Mucosa of gallbladder (tissue), 1 donor: Measurements from ENCODE around the gene VAC14. TPM values are rescaled to one million over a fixed set of nuclear protein-coding genes. Genes with fewer than 3 reads are reported as not detected.
"Not testable (repeated sequence)": the region's sequence is repeated elsewhere in the genome, so short reads cannot be mapped to it uniquely, and the experiment has no call there.

Source experiments
- DNase-seq: peaks from one replicate; pipeline ENCODE4 v3.0.0-alpha.2; 2020; ENCODE audit warnings: low spot score
- total RNA-seq: library from RNA; stranded (reverse); gene quantifications from one replicate; pipeline ENCODE4 v1.2.1, GENCODE V29; 2021
- donor health status: DM: no; HTN: no; CAD: no.

VAC14 gene
- total RNA-seq, 1 donor from 2014 or later = 32.6 TPM

DNA sequence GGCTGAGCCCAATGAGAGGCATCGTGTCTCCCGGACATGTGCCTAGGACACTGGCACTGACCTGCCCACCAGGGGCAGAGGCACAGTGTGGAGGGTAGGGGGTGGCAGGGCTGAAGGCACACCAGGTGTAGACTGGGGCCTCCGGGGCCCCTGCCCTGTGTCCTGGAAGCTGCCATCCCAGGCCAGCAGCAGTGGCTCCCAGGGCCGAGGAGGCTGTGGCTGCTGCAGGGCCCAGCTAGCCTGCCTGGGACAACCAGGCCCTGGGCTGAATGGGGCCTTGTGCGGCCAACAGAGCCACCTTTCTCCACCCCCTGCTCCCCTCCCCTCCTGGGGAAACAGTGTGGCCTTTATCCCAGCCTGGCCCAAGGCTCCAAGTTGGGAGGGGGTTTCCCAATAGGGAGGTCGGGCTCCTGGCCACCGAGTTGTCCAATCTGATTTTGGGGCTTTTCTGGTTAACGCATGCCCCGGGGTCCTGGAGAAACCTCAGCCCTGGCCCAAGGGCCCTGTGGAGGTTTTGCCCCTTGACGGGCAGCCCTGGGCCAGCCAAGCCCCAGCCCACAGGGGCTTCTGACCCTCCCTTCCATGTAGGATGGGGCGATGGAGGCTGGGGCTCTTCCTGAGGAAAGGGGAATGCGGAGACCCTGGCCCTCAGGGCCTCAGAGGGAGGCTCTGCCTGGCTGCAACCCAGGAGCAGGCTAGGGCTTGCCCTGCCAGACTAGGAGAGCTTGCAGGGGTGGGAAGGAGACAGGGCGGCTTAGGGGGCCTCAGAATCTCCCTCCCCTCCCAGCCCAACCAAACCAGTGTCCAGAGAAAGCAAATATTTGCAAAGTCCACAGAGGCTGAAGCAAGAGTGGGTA is 119.3 kb downstream of the VAC14 start:
- no peak for DNase-seq

GRCh38 chr16:70680495-70681381 is 120.2 kb downstream of the VAC14 start:
- DNase-seq = no peak

DNA sequence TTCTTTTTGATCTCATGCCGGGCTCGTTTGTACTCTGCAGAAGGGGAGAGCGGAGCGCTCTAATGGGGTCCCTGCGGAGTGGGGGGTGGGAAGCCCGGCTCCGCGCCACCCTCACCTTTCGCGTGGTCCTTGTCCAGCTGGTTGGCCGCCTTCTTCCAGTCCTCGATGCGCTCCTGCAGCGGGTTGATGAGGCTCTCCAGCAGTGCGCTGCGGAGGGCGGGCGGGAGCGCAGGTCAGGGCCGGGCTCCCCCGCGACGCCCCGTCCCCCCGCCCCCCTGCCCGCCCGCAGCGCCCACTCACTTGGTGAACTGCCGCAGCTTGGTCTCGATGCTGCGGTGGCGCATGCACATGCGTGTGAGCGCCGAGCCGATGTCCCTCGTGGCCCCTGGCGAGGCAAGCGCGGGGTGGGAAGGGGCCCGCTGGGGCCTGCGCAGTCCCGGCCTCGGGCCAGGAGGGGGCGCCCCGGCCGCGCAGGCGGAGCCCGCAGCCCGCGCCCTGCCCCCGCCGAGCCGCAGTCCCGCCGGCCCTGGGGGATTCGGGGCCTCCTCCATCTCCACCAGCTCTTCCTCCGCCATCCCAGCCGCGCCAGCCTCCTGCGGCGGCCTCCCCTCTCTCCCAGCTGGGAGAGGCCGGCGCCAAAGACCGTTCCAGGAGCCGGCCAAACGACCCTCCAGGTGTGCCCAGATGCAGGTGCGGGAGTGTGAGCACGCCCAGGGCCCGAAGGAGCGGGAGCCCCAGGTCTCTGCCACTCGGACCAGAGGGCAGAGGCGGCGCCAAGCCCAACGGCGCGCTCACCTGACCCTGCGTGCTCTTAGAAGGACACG is 121.1 kb downstream of the VAC14 start:
- no peak for DNase-seq

- no peak for DNase-seq
Observed at GRCh38 chr16:70678898-70679670, 121.9 kb downstream of the VAC14 start.

- no peak for DNase-seq
Observed at GRCh38 chr16:70678121-70678897, 122.6 kb downstream of the VAC14 start.

- no peak for DNase-seq
Observed at GRCh38 chr16:70677499-70678120, 123.3 kb downstream of the VAC14 start.

DNA sequence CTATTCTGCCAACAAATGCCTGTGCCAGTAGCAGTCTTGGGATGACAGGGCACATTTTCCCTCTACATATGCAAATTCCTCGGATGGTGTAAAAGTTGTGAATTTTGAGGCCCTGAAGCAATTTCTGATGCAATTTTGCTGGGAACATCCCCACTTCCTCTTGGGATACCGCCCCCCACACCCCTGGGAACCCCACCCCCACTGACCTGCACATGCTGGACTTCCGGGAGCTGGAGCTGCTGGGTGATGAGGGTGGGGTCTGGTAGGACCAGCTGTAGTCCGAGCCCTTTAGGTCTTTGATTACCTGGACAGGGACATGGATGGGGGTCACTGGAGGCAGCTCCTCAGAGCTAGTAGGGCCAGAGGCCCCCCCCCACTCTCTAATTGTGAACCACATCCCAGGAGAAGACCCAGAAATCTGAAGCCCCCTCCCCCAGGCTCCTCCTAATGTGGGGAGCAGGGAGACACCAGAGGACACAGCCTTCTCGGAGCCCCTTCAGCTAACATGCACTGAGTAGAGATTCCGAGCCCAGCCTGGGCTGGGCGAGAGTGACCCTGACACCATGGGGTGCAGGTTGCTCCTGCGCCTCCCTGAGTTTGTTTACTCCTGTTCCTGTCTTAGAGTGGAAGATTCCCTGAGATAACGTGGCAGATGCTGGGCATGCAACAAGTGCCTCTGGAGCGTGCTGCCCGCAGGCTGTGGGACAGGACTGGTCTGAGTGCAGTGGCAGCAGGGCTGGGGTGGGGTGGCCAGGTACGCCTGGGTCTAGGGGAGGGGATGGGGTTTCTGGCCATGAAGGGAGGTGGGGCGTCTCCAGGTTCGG is 124.1 kb downstream of the VAC14 start:
- DNase-seq = no peak

DNA sequence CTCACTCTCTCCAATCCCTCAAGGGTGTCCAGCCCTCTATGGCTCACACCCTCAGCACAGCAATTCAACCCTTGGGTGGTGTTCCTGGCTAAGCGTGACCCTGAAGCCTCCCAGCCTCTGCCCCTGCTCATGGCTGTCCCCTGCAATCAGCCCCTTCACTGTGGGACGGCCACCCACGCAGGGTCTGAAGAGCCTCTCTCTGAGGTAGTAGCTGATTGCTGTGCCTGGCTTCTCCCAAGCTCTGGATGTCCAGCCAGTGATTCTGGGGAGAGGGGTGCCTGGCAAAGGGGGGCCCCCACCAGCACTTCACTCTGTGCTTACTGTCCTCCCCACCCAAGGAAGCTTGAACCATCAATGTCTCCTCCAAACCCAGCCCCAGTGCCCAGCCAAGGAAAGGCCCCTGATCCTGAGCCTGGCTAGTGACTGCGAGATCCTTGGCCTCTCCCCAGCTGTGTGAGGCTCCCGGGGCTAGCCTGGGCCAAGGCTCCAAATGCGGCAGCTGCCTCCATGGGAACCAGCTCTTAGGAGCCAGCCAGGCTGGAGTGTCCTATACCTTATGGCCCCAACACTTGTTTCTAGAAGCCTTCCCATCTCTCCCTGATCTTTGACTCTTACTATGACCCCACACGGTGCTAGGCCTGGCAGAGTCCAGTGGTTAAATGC is 125.0 kb downstream of the VAC14 start:
- DNase-seq = no peak

GRCh38 chr16:70674221-70675014 is 126.5 kb downstream of the VAC14 start:
- no peak for DNase-seq

GRCh38 chr16:70670938-70671337 is 130.0 kb downstream of the VAC14 start:
- not testable (repeated sequence) for DNase-seq

- DNase-seq = no peak
Observed at GRCh38 chr16:70670175-70670574, 130.8 kb downstream of the VAC14 start.

DNA sequence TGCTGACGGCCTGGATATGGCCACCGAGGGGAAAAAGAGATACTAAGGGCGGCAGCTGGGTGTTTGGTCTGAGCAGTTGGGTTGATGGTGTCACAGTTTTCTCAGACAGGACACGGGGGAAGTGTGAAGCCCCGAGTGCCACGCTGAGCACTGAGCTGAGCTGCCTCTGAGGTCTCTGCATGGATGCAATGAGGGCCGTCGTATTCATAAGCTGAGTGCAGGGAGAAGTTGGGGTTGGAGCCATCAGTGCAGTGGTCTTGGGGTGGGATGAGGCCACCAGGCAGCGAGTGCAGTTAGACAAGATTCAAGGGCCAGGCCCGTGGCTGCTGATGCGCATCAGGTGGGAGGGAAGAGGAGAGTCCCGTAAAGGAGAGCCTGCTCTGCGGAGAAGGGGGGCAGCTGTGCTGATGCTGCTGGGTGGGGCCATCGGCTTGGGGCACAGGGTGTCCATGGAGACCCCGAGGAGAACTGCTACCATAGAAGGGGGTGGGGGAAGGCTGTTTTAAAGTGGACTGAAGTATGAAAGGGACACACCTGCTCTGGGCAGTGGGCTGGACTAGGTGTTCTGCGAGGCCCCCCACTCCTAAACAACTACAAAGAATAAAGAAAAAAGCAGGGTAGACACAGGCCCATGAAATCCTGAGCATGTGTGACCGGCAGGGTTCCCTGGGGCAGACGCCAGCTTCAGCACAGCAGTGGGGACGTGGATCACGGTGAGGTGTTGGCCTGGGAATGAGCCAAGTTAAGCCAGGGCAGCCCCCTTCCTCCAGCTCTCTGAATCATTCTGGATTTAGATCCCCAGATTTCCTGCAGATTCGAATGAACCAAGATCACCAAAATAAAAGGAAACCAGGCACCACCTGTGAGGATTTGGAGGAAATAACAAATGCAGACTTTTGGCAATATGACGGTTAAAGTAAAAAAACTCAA is 134.9 kb downstream of the VAC14 start:
- DNase-seq = no peak

- DNase-seq = no peak
Observed at GRCh38 chr16:70665113-70665694, 135.8 kb downstream of the VAC14 start.

GRCh38 chr16:70664325-70665112 is 136.4 kb downstream of the VAC14 start:
- no peak for DNase-seq
